Activated CD4-positive, CD25-positive, alpha-beta regulatory T cell treated with anti-CD3 and anti-CD28 coated beads, Interleukin-2, amount 50 U/mL, for 72 hours (primary cell): Measurements from ENCODE around the gene CPVL.

Source experiments
- DNase-seq: peaks from one replicate; pipeline ENCODE4 v3.0.0; 2021

CPVL gene

DNA sequence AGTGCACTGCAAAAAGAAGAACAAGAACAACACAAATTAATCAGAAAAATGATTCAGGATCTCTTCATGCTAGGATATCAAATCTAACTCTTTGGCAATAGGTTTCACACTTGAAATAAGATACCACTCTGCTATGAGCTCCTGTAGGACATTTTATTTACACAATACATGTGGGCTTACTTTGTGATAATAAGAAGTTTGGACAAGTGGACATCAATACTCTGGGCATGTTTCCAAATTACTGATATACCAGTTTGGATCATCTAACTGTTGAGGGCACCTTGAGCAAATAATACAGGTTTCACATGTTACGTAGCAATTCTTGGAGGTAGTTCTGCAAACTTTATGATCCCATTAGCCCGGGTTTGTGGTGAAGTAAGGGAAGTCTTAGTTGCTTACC, 59.8 kb downstream of the CPVL start:
- DNase-seq: no peak

DNA sequence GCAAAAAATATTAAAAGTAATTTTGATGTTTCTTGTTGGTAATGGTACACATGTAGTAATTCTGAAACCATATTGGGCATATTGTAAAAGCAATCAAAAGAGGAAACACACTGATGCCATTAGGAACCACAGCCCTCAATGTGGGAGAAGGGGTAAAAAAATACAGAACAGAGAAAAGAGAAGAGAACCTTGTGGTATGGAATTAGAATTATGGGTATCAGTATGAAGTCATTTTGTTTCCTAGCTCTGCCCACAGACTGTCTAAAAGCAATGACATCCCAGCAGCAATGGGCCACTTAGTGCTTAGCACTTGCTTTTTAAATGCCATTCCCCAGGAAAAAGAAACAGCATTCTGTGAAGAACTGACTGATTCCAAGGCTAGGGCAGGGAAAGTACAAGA, 61.5 kb downstream of the CPVL start:
- no peak for DNase-seq

DNA sequence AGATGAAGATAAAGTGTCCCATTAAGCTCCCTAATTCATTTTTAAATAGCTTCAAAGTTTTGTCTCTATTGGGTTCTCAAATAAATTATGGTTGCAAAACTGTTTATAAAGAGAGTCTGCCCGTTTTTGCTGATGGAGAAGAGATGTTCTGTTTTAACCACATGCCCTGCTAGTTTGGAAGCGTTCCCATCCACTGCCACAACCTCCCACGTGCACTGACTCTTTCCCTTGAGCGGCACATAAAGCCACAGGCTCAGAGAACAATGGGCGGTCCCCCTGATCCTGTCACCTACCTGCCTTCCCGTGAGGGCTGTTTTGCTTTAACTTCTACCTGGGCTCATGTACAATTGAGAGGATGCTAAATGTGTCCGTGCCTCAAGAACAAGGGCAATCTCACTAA, 65.5 kb downstream of the CPVL start:
- DNase-seq: no peak

DNA sequence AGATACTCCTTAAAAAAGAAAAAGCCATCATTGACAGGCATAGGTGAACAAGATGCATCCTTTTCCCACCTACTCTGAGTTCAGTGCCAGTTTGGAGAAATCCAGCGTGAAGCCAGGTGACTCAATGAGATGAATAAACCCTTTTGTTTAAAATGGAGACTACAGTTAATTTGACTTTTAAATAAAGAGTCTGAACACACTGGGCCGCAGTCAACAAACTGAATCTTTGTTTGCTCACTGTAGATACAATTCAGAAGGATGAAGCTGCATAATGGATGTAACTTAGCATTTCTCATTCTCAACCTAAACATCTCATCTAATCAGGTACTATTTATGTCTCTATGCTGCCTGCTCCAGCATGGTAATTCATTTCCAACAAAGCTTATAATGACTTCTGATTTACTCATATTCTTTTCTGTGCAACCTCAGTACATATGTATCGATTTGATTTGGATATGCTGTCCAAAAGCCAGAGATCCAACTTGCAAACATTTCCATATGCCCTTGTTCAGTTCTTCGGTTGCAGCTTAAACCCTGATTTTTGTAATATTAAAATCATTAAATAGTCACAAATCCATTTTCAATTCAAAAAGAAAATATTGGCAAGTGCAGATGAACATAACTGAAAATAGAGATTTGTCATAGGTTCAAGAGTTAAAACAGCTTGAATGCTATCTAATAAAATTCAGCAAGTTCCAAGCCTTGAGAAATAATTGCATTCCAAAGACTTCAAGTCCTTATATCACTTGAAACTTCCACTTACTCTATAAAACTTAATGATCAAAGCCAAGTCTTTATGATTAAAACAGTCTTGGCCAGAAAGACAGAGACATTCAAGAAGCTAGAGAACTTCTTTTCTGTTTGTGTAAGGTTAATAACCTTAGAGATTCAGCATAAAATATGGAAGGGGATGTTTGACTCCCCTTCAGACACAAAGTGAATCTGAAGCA, 67.8 kb downstream of the CPVL start:
- DNase-seq: no peak

DNA sequence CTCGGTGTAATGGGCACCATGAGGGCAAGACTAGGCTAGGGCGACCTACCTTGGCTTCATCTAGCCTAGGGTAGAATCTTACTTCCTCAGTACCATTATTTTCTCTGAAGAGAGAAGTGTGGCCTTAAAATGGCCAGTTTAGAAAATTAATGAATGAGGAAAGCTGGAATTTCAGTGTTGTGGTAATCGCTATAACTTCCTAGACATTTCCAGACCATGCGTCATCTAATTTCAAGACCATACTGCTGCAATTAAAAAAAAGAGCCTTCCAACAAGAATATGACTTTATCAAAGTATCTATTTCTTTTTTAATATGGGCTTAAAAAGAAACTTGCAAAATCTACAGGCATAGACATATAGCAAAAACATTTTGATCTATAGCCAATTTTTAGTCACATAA, 68.5 kb downstream of the CPVL start:
- DNase-seq: no peak

DNA sequence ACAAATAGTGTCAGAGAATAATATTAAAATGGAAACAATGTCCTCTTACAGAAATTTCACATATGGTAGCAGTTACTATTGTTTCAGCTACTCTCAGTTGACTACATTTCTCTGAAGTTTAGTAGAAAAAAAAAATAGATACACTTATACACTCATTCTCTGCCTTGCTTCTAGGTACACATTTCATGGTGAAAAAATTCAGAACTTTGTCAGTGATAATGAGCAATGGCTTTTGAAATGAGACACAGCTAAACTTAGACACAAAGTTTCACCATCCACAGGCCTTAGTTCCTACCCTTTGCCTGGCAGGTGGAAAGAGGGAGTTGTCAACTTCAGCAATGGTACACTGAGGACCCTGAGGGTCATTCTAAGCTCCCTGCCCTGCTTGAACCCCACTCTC, 69.2 kb downstream of the CPVL start:
- no peak for DNase-seq

DNA sequence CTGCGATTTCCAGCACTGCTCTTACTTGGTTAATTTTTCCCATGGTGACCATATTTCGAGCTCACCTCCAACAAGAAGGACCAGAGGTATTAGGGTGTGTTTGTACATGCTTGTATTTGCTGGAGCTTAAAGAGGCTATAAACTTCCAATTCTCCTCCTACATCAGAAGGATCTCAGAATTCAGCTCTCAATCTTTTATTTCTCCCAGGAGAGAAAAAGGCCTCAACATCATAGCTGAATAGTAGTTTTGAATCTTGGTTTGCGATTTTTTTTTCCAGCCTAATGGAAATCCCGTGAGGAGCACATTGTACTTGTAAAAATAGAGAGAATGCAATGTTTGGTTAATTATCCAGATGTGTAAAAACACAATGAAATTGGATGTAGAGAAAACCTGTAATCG, 69.7 kb downstream of the CPVL start:
- DNase-seq: no peak

DNA sequence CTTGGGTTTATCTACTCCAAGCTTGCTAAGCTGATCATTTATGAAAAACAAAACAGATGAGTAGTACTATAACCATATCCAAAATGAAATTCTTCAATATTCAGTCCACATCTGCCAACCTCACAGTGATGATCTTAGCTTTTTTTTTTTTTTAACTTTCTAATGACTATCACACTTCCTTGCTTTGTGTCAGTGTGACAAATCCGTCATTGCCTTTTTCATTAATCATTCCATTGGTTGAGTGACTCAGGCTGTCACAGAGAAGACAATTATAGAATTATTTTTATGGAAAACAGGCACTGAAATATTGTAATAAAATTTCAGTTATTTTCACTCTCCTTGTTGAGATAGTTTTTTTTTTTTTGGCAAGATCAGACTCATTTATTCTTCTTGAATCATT, 70.7 kb downstream of the CPVL start:
- no peak for DNase-seq

DNA sequence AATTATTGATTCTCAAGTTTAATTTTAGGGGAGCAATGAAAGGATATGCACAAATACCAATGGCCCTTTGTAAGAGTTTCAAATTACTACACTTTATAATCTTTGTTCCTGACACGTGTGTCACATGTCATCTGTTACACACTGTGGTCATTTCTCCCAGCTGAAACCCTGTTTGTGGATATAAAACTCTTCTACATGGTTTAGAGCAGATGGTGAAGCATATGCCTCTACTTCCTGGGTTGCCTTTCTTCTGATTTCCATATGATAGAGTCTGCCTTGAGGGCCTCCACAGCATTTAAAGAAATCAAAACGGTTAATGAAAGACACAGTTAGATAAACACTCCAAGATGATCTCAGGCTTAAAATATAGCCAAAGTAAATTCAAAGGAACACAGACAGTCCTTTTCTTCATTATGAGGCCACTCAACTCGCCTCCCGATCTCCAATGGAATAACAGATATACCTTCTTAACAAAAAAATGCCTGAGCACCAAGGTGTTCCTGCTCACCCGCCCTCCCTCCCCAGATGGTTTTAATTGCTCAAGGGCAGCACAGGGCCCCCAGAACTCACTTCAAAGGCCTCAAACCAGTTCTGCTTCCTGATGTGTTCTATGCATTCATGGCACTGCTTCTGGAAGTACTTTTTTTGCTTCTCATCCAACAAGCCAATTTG, 75.0 kb downstream of the CPVL start:
- no peak for DNase-seq

DNA sequence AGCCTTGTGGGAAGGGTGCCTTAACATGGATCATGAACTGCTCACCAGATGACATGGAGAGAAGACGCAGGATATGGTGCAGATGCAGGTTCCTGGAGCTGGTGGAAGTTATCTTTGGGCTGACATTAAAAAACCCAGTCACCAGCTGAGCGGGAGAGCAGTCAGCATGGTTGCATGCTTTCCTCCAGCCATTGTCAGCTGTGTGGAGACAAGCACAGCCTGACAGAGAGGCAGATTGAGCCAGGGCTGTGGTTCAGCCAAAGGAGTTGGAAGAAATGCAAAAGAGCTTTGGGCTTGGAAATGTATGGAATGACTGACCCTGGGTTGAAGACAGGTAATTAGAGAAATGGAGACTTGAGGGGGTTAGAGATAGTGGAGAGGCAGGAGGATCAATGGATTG, 79.7 kb downstream of the CPVL start:
- DNase-seq: no peak

DNA sequence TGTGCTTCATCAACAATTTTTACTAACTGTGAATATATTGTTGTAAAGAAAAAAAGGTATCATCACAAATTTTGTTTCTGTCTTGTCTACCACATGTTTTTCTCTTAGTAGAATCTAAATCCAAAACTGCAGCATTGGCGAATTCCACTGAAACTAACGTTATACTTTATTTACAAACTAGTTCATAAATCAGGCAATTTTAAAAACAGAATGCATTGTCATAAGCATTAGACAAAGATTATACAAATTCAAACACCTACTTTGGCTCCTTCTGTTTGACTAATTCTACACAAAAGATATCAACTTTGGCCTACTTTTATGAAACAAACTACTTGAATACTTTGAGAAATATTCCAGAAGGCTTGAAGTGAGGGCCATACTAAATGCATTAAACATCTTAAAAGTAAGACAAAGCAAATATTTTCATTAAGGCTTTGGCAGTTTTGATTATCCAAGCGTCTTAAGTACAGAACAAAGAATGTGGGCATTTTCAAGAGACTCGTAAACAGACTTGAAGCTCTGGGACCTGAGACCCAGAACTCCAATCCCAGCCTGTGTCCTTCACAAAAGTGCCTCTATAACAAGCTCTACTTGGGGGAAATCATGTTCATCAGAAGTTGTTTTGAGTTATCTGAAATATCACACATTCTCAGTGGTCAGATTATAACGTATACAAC, 81.0 kb downstream of the CPVL start:
- DNase-seq: no peak

DNA sequence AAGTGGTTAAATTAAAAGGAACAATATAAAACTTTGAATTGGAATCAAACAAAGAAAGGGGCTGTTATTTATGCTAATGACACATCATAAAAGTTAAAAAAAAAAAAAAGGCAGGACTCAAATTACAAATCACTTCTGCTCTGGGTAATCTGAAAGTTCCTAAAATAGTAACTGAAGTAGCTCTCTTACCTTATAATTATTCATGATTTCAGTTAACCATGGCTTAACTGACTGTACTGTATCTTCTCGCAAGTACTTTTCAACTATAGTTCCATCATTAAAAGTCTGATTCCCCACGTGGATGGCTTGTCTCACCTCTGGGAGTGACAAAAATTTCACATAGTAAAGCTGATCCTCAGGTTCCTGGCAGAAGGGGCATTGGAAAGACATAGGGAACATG, 82.5 kb downstream of the CPVL start:
- no peak for DNase-seq

DNA sequence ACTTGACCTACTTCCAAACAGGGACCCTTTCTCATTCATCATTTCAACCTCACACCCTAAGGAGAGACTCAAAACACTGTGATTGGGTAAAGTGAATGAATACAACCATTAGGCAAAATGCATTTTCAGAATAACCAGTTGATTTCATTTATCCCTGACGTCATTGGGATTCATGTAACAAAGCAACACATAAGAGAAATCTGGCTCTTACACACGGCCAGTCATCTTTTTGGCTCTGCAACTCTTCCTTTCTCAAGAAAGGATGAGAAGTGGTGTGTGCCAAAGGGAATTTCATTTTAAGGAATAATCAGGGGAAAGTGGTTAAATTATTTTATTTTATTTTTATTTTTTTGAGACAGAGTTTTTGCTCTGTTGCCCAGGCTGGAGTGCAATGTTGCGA, 83.1 kb downstream of the CPVL start:
- DNase-seq: no peak

DNA sequence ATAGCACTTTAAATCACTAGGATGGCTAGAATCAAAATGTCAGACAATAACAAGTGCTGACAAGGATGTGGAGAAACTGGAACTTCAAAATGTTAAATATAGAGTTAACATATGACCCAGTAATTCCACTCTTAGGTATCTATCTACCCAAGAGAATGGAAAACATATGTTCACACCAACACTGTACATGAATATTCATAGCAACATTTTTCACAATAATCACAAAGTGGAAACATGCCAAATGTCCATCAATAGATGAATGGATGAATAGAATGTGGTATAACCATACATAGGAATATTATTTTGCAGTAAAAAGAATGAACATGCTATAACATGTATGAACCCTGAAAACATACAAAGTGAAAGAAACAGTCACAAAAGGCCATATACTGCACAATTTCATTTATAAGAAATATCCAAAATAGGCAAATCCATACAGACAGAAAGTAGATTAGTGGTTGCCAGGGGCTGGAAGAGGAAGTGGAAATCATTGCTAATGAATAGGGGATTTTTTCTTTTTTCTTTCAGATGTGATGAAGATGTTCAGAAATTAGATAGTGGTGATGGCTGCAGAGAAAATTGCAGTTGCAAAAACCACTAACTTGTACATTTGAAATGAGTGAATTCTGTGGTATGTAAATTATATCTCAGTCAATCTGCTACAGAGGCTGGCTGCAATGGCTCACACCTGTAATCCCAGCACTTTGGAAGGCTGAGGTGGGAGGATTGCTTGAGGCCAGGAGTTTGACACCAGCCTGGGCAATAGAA, 93.0 kb downstream of the CPVL start:
- no peak for DNase-seq

DNA sequence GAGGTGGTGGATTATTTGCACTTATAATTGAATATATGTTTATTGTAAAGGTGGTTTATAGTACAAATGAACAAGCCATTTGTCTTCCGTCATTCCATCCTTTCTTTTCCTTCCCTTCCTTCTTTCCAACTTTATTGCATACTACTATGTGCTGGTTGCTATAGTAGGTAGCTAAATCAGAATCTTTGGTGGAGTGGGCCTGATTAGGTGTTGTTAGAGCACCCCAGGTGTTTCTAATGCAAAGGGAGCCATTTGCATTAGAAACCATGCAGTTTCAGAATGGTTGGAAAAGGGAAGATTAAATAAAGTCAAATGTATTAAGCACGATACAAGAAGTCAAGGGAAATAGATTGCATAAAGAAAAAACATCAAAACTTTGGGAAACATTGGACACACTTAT, 99.4 kb downstream of the CPVL start:
- DNase-seq: no peak

DNA sequence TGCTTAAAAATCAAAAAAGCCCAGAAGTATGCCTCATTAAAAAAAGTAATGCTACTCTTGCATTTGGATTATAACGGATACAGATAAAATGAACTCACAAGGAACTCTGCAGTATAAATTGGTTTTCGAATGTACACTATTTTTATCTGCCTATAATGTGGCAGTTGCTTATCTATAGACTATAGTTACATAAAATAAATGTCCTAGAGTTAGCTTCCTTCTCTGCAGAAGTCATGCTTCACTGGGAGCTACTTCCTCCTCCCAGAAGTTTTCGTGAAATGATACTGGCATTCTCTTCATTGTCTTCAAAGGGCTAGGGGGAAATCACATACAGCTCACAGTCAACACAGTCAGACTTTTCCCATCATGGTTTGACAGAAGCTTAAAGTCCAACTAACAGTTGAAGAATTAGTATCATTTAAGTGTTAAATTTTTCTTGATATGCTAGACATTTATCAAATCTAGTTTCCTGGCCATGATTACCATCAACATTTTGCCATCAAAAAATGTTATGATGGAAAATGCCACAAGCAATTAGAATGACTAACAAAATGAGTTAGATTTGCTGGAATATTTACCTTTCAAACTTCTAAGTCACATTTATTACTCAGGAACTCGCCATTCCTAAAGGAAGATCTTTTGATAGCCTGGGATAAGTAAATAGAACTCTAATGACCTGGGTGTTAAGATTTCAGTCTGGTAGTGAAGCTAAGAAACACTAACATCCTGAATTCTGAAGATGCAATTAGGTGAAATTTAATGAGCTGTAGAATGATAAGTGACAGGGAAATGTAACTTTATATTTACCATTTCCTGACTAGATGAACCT, 100.9 kb downstream of the CPVL start:
- no peak for DNase-seq

DNA sequence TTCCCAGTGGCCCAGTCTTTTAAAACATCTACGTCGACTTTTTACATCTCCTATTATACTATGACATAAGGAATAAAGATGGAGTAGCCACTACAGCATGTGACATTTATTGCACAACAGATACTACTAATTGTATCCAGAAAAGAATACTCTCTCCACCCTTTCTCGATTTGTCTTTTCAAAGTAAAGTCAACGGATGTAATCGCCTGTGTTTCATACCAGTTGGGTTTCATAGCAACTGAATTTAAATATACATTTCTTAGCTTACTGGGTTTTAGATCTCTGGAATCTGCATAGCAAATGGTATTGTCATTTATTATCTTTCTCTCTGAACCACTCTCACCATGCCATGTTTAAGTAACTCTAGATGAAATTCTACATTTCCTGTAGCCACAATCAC, 101.8 kb downstream of the CPVL start:
- no peak for DNase-seq

DNA sequence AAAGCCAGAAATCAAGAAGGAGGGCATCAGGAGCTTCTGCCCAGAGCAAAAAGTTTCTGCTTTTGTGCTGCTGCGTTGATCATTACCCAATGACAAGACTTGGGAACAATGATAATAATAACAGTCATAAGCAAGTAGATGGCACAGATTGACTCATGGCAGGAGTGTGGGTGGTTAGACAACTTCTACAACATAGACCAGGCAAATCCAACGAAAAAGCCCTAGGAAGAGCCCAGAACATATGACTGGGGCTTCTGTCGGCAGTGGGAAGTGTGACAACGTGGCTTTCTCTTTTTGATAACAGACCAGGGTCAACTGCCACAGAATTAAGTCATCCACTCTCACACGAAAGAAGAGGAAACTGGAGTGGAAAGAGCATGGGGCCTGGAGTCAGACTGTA, 102.8 kb downstream of the CPVL start:
- DNase-seq: no peak

DNA sequence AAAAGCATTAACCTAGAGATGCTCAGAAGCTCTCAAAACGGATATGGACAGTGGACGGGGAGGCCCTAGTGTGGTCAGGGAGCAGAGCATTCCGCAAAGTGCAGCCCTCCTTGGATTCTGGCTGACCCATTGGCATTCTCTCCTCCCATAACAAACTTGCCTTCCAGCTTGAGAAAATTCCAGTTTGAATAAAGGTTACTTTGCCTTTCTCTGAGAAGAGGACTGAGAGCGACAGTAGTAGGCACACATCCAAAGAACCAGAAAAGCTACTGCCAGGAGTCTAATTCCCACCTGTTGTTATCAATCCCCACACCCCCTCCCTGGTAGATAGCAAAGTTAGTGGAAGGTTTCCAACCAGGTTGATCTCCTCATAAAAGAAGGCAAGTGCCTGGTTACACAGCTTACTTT, 103.5 kb downstream of the CPVL start:
- no peak for DNase-seq

DNA sequence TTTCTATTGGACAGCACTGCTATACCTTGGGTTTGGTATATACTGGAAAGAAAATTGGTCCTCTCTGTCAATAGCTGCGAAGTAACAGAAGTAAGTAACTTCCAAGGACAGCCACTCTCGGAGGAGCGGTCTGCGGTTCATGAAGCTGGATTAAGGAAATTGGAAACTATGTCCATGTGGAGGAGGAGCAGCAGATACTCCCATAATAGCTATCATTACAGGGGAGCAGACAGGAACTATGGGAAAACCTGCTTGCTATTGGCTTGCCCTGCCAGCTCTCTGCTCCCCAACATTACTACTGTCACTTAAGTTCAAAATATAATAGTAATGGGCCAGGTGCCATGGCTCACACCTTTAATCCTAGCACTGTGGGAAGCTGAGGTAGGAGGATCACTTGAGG, 104.3 kb downstream of the CPVL start:
- DNase-seq: no peak

DNA sequence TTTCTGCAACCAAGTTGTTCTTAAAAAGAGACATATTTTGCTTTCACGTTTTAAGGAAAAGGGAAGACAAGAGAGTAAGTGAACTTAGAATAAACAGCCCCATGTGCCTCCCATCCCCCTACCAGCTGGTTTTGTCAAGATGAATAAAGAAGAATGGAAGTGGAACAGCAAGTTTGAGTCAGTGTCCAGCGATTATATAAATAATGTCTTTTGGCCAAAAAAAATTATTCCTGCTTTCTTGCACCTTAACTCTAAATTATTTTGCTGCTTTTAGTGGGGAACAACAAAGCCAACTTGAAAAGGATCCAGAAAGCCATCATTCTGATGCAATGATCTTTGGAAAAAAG, 105.8 kb downstream of the CPVL start:
- no peak for DNase-seq

DNA sequence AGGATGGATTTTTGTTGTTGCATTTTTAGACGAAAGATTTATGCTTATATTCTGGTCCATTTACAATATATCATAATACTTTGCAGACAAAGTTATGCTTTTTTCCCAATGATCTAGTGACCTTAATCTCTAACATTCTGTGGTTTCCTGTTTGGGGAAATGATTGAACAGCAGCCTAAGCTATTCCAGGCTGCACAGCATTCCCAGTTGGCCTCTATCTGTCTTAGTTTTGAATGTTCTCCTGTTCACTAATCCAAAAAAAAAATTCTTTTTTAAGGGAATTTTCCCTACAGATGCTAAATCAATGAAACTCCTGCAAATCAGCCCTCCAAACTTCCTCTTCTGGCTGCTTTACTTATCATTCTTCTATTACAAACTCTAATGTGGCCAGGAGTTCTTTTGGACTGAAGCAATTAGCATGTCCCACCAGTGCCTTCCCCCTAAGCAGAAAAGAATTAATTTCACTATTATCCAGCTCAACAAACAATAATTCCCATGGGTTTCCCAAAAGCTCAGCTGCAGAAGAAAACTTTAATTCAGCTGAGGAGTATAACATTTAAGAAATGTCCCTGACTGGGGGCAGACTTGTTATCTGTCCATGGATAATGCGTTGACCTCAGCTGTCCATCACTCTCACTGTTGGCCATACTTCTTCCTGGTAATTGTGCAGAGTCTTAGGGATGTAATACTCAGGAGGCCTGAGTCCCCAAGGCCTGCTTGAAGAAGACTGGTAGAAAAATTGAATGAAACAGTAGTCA, 106.3 kb downstream of the CPVL start:
- DNase-seq: no peak
